OCI-LY1 (cell line): ENCODE data around the gene PNMA6E.

Experiments used
- H2AFZ ChIP-seq: fragments of 200-600 bp; sonication (generic), shearing (Covaris generic); 2 replicates; pipeline ENCODE4 v1.6.0; 2014; ENCODE audit warnings: antibody characterized with exemption, mild to moderate bottlenecking, low read length
- H3F3A ChIP-seq: fragments of 200-600 bp; sonication (generic), shearing (Covaris generic); 2 replicates; pipeline ENCODE4 v1.6.0; 2014; ENCODE audit warnings: mild to moderate bottlenecking, antibody characterized with exemption, low read length, moderate library complexity; ENCODE audit not compliant: insufficient read depth
- H3K27ac ChIP-seq: fragments of 200-600 bp; sonication (generic); 2 replicates; pipeline ENCODE4 v1.5.1; 2014; ENCODE audit warnings: low read length, mixed run types, mild to moderate bottlenecking, low read depth; ENCODE audit not compliant: poor library complexity, severe bottlenecking
- H3K27me3 ChIP-seq: fragments of 200-600 bp; sonication (generic); 2 replicates; pipeline ENCODE4 v1.6.0; 2014; ENCODE audit warnings: antibody characterized with exemption, mild to moderate bottlenecking, low read length, moderate library complexity; ENCODE audit not compliant: insufficient read depth
- H3K36me3 ChIP-seq: fragments of 200-600 bp; sonication (generic); 2 replicates; pipeline ENCODE4 v1.6.1; 2014; ENCODE audit warnings: mild to moderate bottlenecking, antibody characterized with exemption, low read length, moderate library complexity, mixed read lengths; ENCODE audit not compliant: insufficient read depth
- H3K4me1 ChIP-seq: fragments of 200-600 bp; sonication (generic); 2 replicates; pipeline ENCODE4 v1.5.1; 2014; ENCODE audit warnings: mild to moderate bottlenecking, low read length, moderate library complexity; ENCODE audit not compliant: insufficient read depth, severe bottlenecking
- H3K4me2 ChIP-seq: fragments of 200-600 bp; sonication (generic), shearing (Covaris generic); 2 replicates; pipeline ENCODE4 v1.6.1; 2014; ENCODE audit warnings: low read length
- H3K4me3 ChIP-seq: fragments of 200-600 bp; sonication (generic); 2 replicates; pipeline ENCODE4 v1.5.1; 2014; ENCODE audit warnings: low read length, low read depth, mild to moderate bottlenecking, mixed read lengths; ENCODE audit not compliant: poor library complexity, severe bottlenecking
- H3K79me2 ChIP-seq: fragments of 200-600 bp; shearing (Covaris generic); 2 replicates; pipeline ENCODE4 v1.6.1; 2016; ENCODE audit warnings: mixed run types, low read length, mixed read lengths; ENCODE audit not compliant: insufficient read depth
- H3K9ac ChIP-seq: fragments of 200-600 bp; sonication (generic), shearing (Covaris generic); 2 replicates; pipeline ENCODE4 v1.6.1; 2014; ENCODE audit warnings: mild to moderate bottlenecking, low read length, mixed read lengths
- H3K9me2 ChIP-seq: fragments of 200-600 bp; sonication (generic), shearing (Covaris generic); 2 replicates; pipeline ENCODE4 v1.6.1; 2014; ENCODE audit warnings: low read depth, mild to moderate bottlenecking, low read length, mixed read lengths
- H3K9me3 ChIP-seq: fragments of 200-600 bp; shearing (Covaris generic); 2 replicates; pipeline ENCODE4 v1.6.1; 2014; ENCODE audit warnings: low read length, mixed read lengths
- H4K20me1 ChIP-seq: fragments of 200-600 bp; sonication (generic), shearing (Covaris generic); 2 replicates; pipeline ENCODE4 v1.6.0; 2016; ENCODE audit warnings: mild to moderate bottlenecking, low read length; ENCODE audit not compliant: insufficient read depth
- CTCF ChIP-seq: fragments of 200-600 bp; sonication (generic), shearing (Covaris generic); IDR thresholded peaks from 2 replicates; pipeline ENCODE4 v1.5.1; 2017; ENCODE audit warnings: mild to moderate bottlenecking, antibody characterized with exemption, low read length, moderate library complexity, mixed read lengths
- EZH2 ChIP-seq: fragments of 200-600 bp; sonication (generic), shearing (Covaris generic); IDR thresholded peaks from 2 replicates; pipeline ENCODE4 v1.8.0; 2017; ENCODE audit warnings: borderline replicate concordance, mixed run types, mild to moderate bottlenecking, antibody characterized with exemption, low read length, moderate library complexity, mixed read lengths

The PNMA6E gene

GRCh38 chrX:153381684-153382532 is 19.2 kb downstream of the PNMA6E start:
- Histone ChIP-seq H3K4me2 (no peak overlapping the region), H3K9me2 (no peaks in the 10 kb centered on the region)
- no peak for TF ChIP-seq EZH2
- TF ChIP-seq CTCF = peak; percentile 9; the same call in 1 of the 2 replicates

GRCh38 chrX:153380691-153381090 is 20.5 kb downstream of the PNMA6E start:
- no peak overlapping the region for H3K9ac ChIP-seq
- H3K4me1 ChIP-seq = no peaks in the 10 kb centered on the region
- H3K79me2 ChIP-seq = no peaks in the 10 kb centered on the region
- H3K27ac ChIP-seq = no peak overlapping the region
- no peak overlapping the region for H2AFZ ChIP-seq
- no peaks in the 10 kb centered on the region for H3K36me3 ChIP-seq
- H3K27me3 ChIP-seq = no peaks in the 10 kb centered on the region
- no peaks in the 10 kb centered on the region for H3F3A ChIP-seq
- H3K4me3 ChIP-seq = no peak overlapping the region
- no peaks in the 10 kb centered on the region for H3K9me2 ChIP-seq
- H3K9me3 ChIP-seq = no peaks in the 10 kb centered on the region
- H3K4me2 ChIP-seq = no peak overlapping the region
- no peak for TF ChIP-seq CTCF
- no peak for TF ChIP-seq EZH2
- no peaks in the 10 kb centered on the region for H4K20me1 ChIP-seq

More at GRCh38 chrX:153381684-153382532, 19.2 kb downstream of the PNMA6E start:
- no peaks in the 10 kb centered on the region for H3K36me3 ChIP-seq
- no peaks in the 10 kb centered on the region for H3K79me2 ChIP-seq
- no peak overlapping the region for H3K9ac ChIP-seq
- H3K27me3 ChIP-seq = no peaks in the 10 kb centered on the region
- no peak overlapping the region for H3K4me3 ChIP-seq
- H3F3A ChIP-seq = no peaks in the 10 kb centered on the region
- H4K20me1 ChIP-seq = no peaks in the 10 kb centered on the region
- H3K27ac ChIP-seq = no peak overlapping the region
- H3K4me1 ChIP-seq = no peaks in the 10 kb centered on the region
- no peak overlapping the region for H2AFZ ChIP-seq
- H3K9me3 ChIP-seq = no peaks in the 10 kb centered on the region

GRCh38 chrX:153379971-153380581 is 21.1 kb downstream of the PNMA6E start:
- Histone ChIP-seq H2AFZ (no peak overlapping the region), H3K4me3 (no peak overlapping the region), H3K36me3 (no peaks in the 10 kb centered on the region), H3K4me2 (no peak overlapping the region), H3K9me2 (no peaks in the 10 kb centered on the region), H3F3A (no peaks in the 10 kb centered on the region), H4K20me1 (no peaks in the 10 kb centered on the region), H3K4me1 (no peaks in the 10 kb centered on the region), H3K9me3 (no peaks in the 10 kb centered on the region), H3K79me2 (no peaks in the 10 kb centered on the region), H3K27ac (no peak overlapping the region), H3K27me3 (no peaks in the 10 kb centered on the region), H3K9ac (no peak overlapping the region)
- no peak for TF ChIP-seq EZH2
- TF ChIP-seq CTCF = no peak
